K562 (cell line): ENCODE data around the gene OPN5. TPM values are rescaled to one million over a fixed set of nuclear protein-coding genes. Genes with fewer than 3 reads are reported as not detected.

Source experiments
- ATAC-seq: fragments of 200-7000 bp; cut with Tn5 transposase; 3 replicates; pipeline ENCODE4 v1.9.1; 2020; ENCODE audit warnings: moderate library complexity
- BruUV-seq: library from RNA; stranded (reverse); fragments of 400-500 nt; replicated peaks from 2 replicates; lab custom pipeline; 2021; lab: Mats Ljungman, UMichigan
- CTCF ChIA-PET: fragments of 300-600 bp; formaldehyde crosslinking; extraction: SDS; loops from one replicate; lab custom pipeline; 2021; ENCODE audit warnings: low intra/inter-chr PET ratio; lab: Yijun Ruan, JAX
- POLR2A ChIA-PET: fragments of 300-600, 350-650 bp; sonication (Branson Sonifier 250); formaldehyde crosslinking; extraction: SDS; loops from one replicate; lab custom pipeline; 2021; ENCODE audit warnings: antibody characterized with exemption, inconsistent platforms; lab: Yijun Ruan, JAX
- DNase-seq, 4 experiments: peaks; one replicate each; pipeline versions ENCODE4 v3.0.0 to v3.0.0-alpha.2; 2011 to 2018; ENCODE audit warnings: low spot score in 3 of 4, mixed read lengths in 3 of 4; ENCODE audit errors: extremely low read depth in 1 of 4
- FAIRE-seq: peaks from 2 replicates; lab custom pipeline; 2011; peaks lifted over from hg19 to GRCh38; lab: Jason Lieb, UNC
- H2AFZ ChIP-seq: 2 replicates; pipeline ENCODE4 v1.6.0; 2011; ENCODE audit warnings: low read depth, low read length, control low read depth, inconsistent platforms
- H3K27ac ChIP-seq: fragments of 200-600 bp; 3 replicates; pipeline ENCODE4 v1.8.0; 2011; ENCODE audit warnings: low read depth, mild to moderate bottlenecking, control low read depth, inconsistent platforms, low read length, moderate library complexity, mixed read lengths; ENCODE audit errors: extremely low read depth
- H3K27me3 ChIP-seq, 2 experiments: fragments of 300-600 bp in 1 of 2; 2 replicates in 1 of 2; 3 replicates in 1 of 2; pipeline versions ENCODE4 v1.6.0 to v1.8.0; 2011; ENCODE audit warnings: inconsistent platforms in 2 of 2, low read length in 2 of 2, mild to moderate bottlenecking in 1 of 2, mixed read lengths in 1 of 2, moderate library complexity in 1 of 2; ENCODE audit not compliant: control insufficient read depth in 2 of 2, insufficient read depth in 2 of 2
- H3K36me3 ChIP-seq: fragments of 300-600 bp; 3 replicates; pipeline ENCODE4 v1.8.0; 2011; ENCODE audit warnings: mild to moderate bottlenecking, low read length, inconsistent platforms; ENCODE audit not compliant: control insufficient read depth, insufficient read depth
- H3K4me1 ChIP-seq, 2 experiments: fragments of 200-600 bp in 1 of 2; replicated peaks in 1 of 2; 2 replicates in 1 of 2; 3 replicates in 1 of 2; pipeline versions ENCODE4 v1.5.1 to v1.8.0; 2011; ENCODE audit warnings: inconsistent platforms in 2 of 2, low read length in 2 of 2, mild to moderate bottlenecking in 1 of 2, mixed read lengths in 1 of 2, moderate library complexity in 1 of 2; ENCODE audit not compliant: control insufficient read depth in 2 of 2, insufficient read depth in 2 of 2
- H3K4me2 ChIP-seq: 2 replicates; pipeline ENCODE4 v1.6.1; 2011; ENCODE audit warnings: low read length, control low read depth, inconsistent platforms, mixed read lengths; ENCODE audit not compliant: insufficient read depth
- H3K4me3 ChIP-seq: fragments of 200-600 bp; sonication (generic), shearing (Covaris generic); 2 replicates; pipeline ENCODE4 v1.5.1; 2016; ENCODE audit warnings: control low read depth, inconsistent platforms
- H3K79me2 ChIP-seq: fragments of 200-600 bp; 3 replicates; pipeline ENCODE4 v1.8.0; 2011; ENCODE audit warnings: low read length, inconsistent platforms; ENCODE audit not compliant: control insufficient read depth, insufficient read depth
- H3K9ac ChIP-seq, 2 experiments: 2 replicates each; pipeline versions ENCODE4 v1.6.0 to v1.6.1; 2011; ENCODE audit warnings: low read depth in 2 of 2, low read length in 2 of 2, control low read depth in 1 of 2, inconsistent platforms in 1 of 2, mild to moderate bottlenecking in 1 of 2, mixed read lengths in 1 of 2; ENCODE audit not compliant: insufficient read depth in 1 of 2
- H3K9me1 ChIP-seq: one replicate; pipeline ENCODE4 v1.6.0; 2011; ENCODE audit warnings: inconsistent platforms, mild to moderate bottlenecking, low read length, moderate library complexity; ENCODE audit not compliant: control insufficient read depth, insufficient read depth
- H3K9me3 ChIP-seq: replicated peaks from 2 replicates; pipeline ENCODE4 v1.5.1; 2011; ENCODE audit warnings: low read depth, low read length, inconsistent platforms; ENCODE audit not compliant: control insufficient read depth, insufficient read depth
- H4K20me1 ChIP-seq: replicated peaks from 2 replicates; pipeline ENCODE4 v1.6.1; 2011; ENCODE audit warnings: low read length, inconsistent platforms, mixed read lengths; ENCODE audit not compliant: control insufficient read depth, insufficient read depth
- DEAF1 ChIP-seq: fragments of 450-650 bp; formaldehyde crosslinking; IDR thresholded peaks from 2 replicates; pipeline ENCODE4 v1.4.0; 2020; ENCODE audit warnings: mild to moderate bottlenecking, moderate library complexity
- FOXP4 ChIP-seq: sonication (generic); formaldehyde crosslinking; IDR thresholded peaks from 2 replicates; pipeline ENCODE4 v1.8.0; 2022; ENCODE audit warnings: mild to moderate bottlenecking, missing genetic modification reagents, borderline replicate concordance
- SMARCE1 ChIP-seq: fragments of 450-650 bp; IDR thresholded peaks from 2 replicates; pipeline ENCODE4 v1.7.1; 2016; ENCODE audit warnings: mild to moderate bottlenecking
- ZNF277 ChIP-seq: fragments of 250-450 bp; sonication (Bioruptor Pico); IDR thresholded peaks from 2 replicates; pipeline ENCODE4 v1.8.0; 2022; ENCODE audit warnings: inconsistent platforms, mild to moderate bottlenecking, moderate library complexity, borderline replicate concordance
- WGBS: fragments of 100-300 bp; shearing (Covaris generic); methylation state at CpG from one replicate; pipeline ENCODE4 v1.1.6; 2016; ENCODE audit warnings: low coverage, mixed read lengths; ENCODE audit not compliant: insufficient coverage; ENCODE audit errors: missing lambda C conversion rate; 5-methylcytosine and 5-hydroxymethylcytosine counted together
- in situ Hi-C: fragments of 300-500 bp; cut with MboI; formaldehyde crosslinking; loops from 4 replicates; pipeline ENCODE4 v1.15.0; 2018; ENCODE audit warnings: inconsistent platforms, mixed read lengths
- intact Hi-C: fragments of 100-400 bp; cut with micrococcal nuclease; formaldehyde crosslinking; loops from 2 replicates; pipeline ENCODE4 v1.14.2; 2022
- polyA plus RNA-seq, 8 experiments: library from polyadenylated mRNA; depleted of rRNA in 4 of 8; stranded (reverse) in 5 of 8; unstranded in 3 of 8; fragments of >200 nt; fragmentation: Nextera tagmentation in 2 of 8; fragmentation: Illumina TruSeq in 1 of 8; extraction: Ambion mirVana in 2 of 8; extraction: Trizol in 1 of 8; gene quantifications; 2 replicates each; pipeline versions ENCODE4 v1.2.1 to v1.2.3, GENCODE V29; 2011 to 2014; ENCODE audit warnings: inconsistent platforms in 1 of 8, missing spikeins in 1 of 8
- small RNA-seq: library from RNA; depleted of rRNA; stranded (forward); fragments of <200 nt; gene quantifications from one replicate; pipeline ENCODE3, GENCODE V24; 2014
- total RNA-seq, 7 experiments: library from RNA; depleted of rRNA in 6 of 7; stranded (reverse); fragments of >200 nt in 6 of 7; fragmentation: Illumina TruSeq in 2 of 7; extraction: Trizol in 2 of 7; gene quantifications; 2 replicates each; pipeline versions ENCODE4 v1.2.1 to v1.2.3, GENCODE V29; 2011 to 2021; ENCODE audit warnings: low replicate concordance in 1 of 7
- TF ChIP-seq, protein P1 (sequence below): fragments of 250-450 bp; sonication (Bioruptor Pico); IDR thresholded peaks from 2 replicates; pipeline ENCODE4 v1.5.0; 2021; ENCODE audit warnings: mild to moderate bottlenecking, borderline replicate concordance

Gene OPN5
- total and polyA plus RNA-seq, 9 of the 15 experiments (the other 6 are each of a cell fraction or from before 2014, with no cell fraction given) = not detected

DNA sequence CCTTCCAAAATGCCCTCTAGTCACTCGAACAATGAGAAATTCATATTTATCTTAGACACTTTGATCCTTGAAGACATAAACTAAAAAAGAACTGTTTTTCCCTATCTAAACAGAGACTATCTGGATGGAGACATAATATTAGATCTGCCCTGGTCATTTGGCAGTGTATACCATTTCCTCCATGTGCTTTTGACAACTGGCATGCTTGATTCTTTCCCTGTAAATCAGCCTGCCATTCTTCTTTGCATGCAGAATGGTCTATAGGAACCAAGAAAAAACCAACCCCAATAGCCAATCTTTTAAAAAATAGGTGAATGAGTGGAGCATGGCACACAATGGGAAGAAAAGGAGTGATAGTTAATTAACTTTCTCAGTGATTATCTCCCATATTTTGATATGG is 93.8 kb downstream of the OPN5 start:
- no peak overlapping the region for H3K4me3 ChIP-seq
- FAIRE-seq (no peak), ATAC-seq (no peak), DNase-seq (no peak)
- TF ChIP-seq SMARCE1 = no peak
- TF ChIP-seq ZNF277 (CRISPR knock-in tag) = no peak
- no peak for TF ChIP-seq FOXP4 (CRISPR knock-in tag)
- TF ChIP-seq DEAF1 (CRISPR knock-in tag) = no peak
- TF ChIP-seq, protein P1, sequence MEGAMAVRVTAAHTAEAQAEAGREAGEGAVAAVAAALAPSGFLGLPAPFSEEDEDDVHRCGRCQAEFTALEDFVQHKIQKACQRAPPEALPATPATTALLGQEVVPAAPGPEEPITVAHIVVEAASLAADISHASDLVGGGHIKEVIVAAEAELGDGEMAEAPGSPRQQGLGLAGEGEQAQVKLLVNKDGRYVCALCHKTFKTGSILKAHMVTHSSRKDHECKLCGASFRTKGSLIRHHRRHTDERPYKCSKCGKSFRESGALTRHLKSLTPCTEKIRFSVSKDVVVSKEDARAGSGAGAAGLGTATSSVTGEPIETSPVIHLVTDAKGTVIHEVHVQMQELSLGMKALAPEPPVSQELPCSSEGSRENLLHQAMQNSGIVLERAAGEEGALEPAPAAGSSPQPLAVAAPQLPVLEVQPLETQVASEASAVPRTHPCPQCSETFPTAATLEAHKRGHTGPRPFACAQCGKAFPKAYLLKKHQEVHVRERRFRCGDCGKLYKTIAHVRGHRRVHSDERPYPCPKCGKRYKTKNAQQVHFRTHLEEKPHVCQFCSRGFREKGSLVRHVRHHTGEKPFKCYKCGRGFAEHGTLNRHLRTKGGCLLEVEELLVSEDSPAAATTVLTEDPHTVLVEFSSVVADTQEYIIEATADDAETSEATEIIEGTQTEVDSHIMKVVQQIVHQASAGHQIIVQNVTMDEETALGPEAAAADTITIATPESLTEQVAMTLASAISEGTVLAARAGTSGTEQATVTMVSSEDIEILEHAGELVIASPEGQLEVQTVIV = no peak
- no peak overlapping the region for H3K9ac ChIP-seq
- H2AFZ ChIP-seq = no peak overlapping the region
- POLR2A ChIA-PET = no interaction called here
- no peaks in the 10 kb centered on the region for H3K27me3 ChIP-seq
- H3K27ac ChIP-seq = no peak overlapping the region
- no peaks in the 10 kb centered on the region for H3K36me3 ChIP-seq
- BruUV-seq = no TSS peak
- WGBS = 7% methylated on average over 1 of the region's 1 CpG
- peaks cover 3% of the 10 kb centered on the region; the same call in 1 of the 2 replicates for H3K9me3 ChIP-seq
- no peaks in the 10 kb centered on the region for H4K20me1 ChIP-seq
- no peaks in the 10 kb centered on the region for H3K9me1 ChIP-seq
- CTCF ChIA-PET = no interaction called here
- H3K4me2 ChIP-seq = no peak overlapping the region
- H3K79me2 ChIP-seq = no peaks in the 10 kb centered on the region
- H3K4me1 ChIP-seq = no peaks in the 10 kb centered on the region
- intact Hi-C loops = no loop called here
- in situ Hi-C loops = no loop called here

Small RNAs within 50 kb of the gene (small RNA-seq; reads per million reads assigned to genes)
- gene RNU1-105P = not detected

Other genes starting within 250 kb of the OPN5 start
- gene ADGRF4, start 83.5 kb upstream of the OPN5 start, total RNA-seq (2014; rRNA removed) = not detected in 2 replicates
- gene ADGRF4, start 83.5 kb upstream of the OPN5 start, total RNA-seq (2014; rRNA removed; fragmentation: Illumina TruSeq; extraction: Trizol) = not detected in 2 replicates
- not detected in 2 replicates for gene ADGRF4, start 83.5 kb upstream of the OPN5 start, total RNA-seq (2015; rRNA removed; fragmentation: Illumina TruSeq; extraction: Trizol)
- gene ADGRF4, start 83.5 kb upstream of the OPN5 start, total RNA-seq (2021) = not detected in 2 replicates
- gene ADGRF4, start 83.5 kb upstream of the OPN5 start, polyA plus RNA-seq (2011; rRNA removed) = not detected in 2 replicates
- not detected in 2 replicates for gene ADGRF4, start 83.5 kb upstream of the OPN5 start, polyA plus RNA-seq (2014; fragmentation: Illumina TruSeq; extraction: Trizol)
- gene ADGRF4, start 83.5 kb upstream of the OPN5 start, polyA plus RNA-seq (2014; fragmentation: Nextera tagmentation; extraction: Ambion mirVana) = not detected
- gene ADGRF4, start 83.5 kb upstream of the OPN5 start, polyA plus RNA-seq (2014; rRNA removed) = not detected in 2 replicates